Activated CD4-positive, alpha-beta T cell treated with anti-CD3 and anti-CD28 coated beads, Interleukin-2, amount 50 U/mL, for 1 hour (primary cell): Measurements from ENCODE around the gene JAM3.

Experiments
- DNase-seq: peaks from one replicate; pipeline ENCODE4 v3.0.0-alpha.2; 2020

The JAM3 gene

GRCh38 chr11:134039726-134040385 lies 29.0 kb upstream of the JAM3 start:
- no peak for DNase-seq

GRCh38 chr11:134040386-134041302 lies 28.2 kb upstream of the JAM3 start:
- no peak for DNase-seq

GRCh38 chr11:134041349-134041748 lies 27.5 kb upstream of the JAM3 start:
- DNase-seq: no peak

- no peak for DNase-seq
Observed at GRCh38 chr11:134041791-134042696, 26.8 kb upstream of the JAM3 start.

GRCh38 chr11:134043821-134044420 lies 25.0 kb upstream of the JAM3 start:
- DNase-seq: no peak

GRCh38 chr11:134044514-134045284 lies 24.2 kb upstream of the JAM3 start:
- no peak for DNase-seq

GRCh38 chr11:134045799-134046635 lies 22.9 kb upstream of the JAM3 start:
- no peak for DNase-seq

GRCh38 chr11:134046681-134047449 lies 22.0 kb upstream of the JAM3 start:
- no peak for DNase-seq

- DNase-seq: no peak
Observed at GRCh38 chr11:134047586-134047999, 21.3 kb upstream of the JAM3 start.

GRCh38 chr11:134048028-134048427 lies 20.8 kb upstream of the JAM3 start:
- DNase-seq: no peak

GRCh38 chr11:134049303-134049702 lies 19.6 kb upstream of the JAM3 start:
- no peak for DNase-seq

GRCh38 chr11:134050541-134051383 lies 18.1 kb upstream of the JAM3 start:
- DNase-seq: peak; percentile 71

GRCh38 chr11:134052395-134052987 lies 16.4 kb upstream of the JAM3 start:
- DNase-seq: no peak

GRCh38 chr11:134052988-134053945 lies 15.6 kb upstream of the JAM3 start:
- DNase-seq: no peak

- no peak for DNase-seq
Observed at GRCh38 chr11:134055029-134055428, 13.8 kb upstream of the JAM3 start.

GRCh38 chr11:134060316-134060715 lies 8.6 kb upstream of the JAM3 start:
- DNase-seq: no peak
